ENCODE results near the gene TMEM223. TPM values are rescaled to one million over a fixed set of nuclear protein-coding genes. Genes with fewer than 3 reads are reported as not detected.

TMEM223 gene
- total RNA-seq, 1 experiment from 2014 or later: 22.2 TPM

- Histone ChIP-seq H3K4me1 (ENCODE audit: insufficient read depth, low read length) (no peaks in the 10 kb centered on the region), H3K23me2 (ENCODE audit: insufficient read length, low read depth, low read length, poor library complexity, severe bottlenecking) (peaks cover 4% of the 10 kb centered on the region), H3K27ac (ENCODE audit: insufficient read length, low read depth, low read length) (no peak overlapping the region), H3K27me3 (ENCODE audit: insufficient read depth, low read length) (no peaks in the 10 kb centered on the region), H3K4me2 (ENCODE audit: insufficient read depth, insufficient read length, low read length) (no peak overlapping the region), H2BK15ac (ENCODE audit: low read depth, low read length) (no peak overlapping the region), H3K79me2 (ENCODE audit: insufficient read depth, low read length) (no peaks in the 10 kb centered on the region; the same call in 1 of the 2 replicates), H4K8ac (replicated peaks; ENCODE audit: insufficient read length, low read depth, low read length) (no peak overlapping the region), H3K9ac (ENCODE audit: extremely low read depth, insufficient read length, low read length) (no peak overlapping the region), H4K5ac (ENCODE audit: insufficient read length, low read depth, low read length) (no peak overlapping the region), H2AFZ (ENCODE audit: low read length) (no peak overlapping the region), H3K79me1 (ENCODE audit: insufficient read depth, low read depth, low read length, poor library complexity, severe bottlenecking) (no peaks in the 10 kb centered on the region), H2BK5ac (ENCODE audit: insufficient read length, low read length) (no peak overlapping the region), H4K20me1 (ENCODE audit: control insufficient read depth, insufficient read depth, insufficient read length) (no peaks in the 10 kb centered on the region), H3K9me3 (ENCODE audit: control insufficient read depth, low read depth, low read length) (no peaks in the 10 kb centered on the region), H4K91ac (ENCODE audit: insufficient read length, low read depth, low read length) (no peak overlapping the region), H3K18ac (ENCODE audit: insufficient read length, low read depth, low read length) (no peak overlapping the region), H2BK20ac (ENCODE audit: low read depth, low read length, poor library complexity, severe bottlenecking) (no peak overlapping the region), H3T11ph (ENCODE audit: low read length) (no peak overlapping the region), H2AK5ac (ENCODE audit: insufficient read length, low read length) (no peak overlapping the region), H3K14ac (ENCODE audit: insufficient read depth, low read length) (no peak overlapping the region), H3K4ac (ENCODE audit: low read depth, low read length) (no peak overlapping the region), H3K23ac (ENCODE audit: insufficient read length, low read depth, low read length) (no peak overlapping the region), H2BK120ac (ENCODE audit: low read depth, low read length, poor library complexity, severe bottlenecking) (no peak overlapping the region), H3K56ac (ENCODE audit: insufficient read length, low read depth, low read length) (no peak overlapping the region), H2BK12ac (ENCODE audit: insufficient read length, low read depth, low read length) (no peak overlapping the region)
- TF ChIP-seq, protein P1, sequence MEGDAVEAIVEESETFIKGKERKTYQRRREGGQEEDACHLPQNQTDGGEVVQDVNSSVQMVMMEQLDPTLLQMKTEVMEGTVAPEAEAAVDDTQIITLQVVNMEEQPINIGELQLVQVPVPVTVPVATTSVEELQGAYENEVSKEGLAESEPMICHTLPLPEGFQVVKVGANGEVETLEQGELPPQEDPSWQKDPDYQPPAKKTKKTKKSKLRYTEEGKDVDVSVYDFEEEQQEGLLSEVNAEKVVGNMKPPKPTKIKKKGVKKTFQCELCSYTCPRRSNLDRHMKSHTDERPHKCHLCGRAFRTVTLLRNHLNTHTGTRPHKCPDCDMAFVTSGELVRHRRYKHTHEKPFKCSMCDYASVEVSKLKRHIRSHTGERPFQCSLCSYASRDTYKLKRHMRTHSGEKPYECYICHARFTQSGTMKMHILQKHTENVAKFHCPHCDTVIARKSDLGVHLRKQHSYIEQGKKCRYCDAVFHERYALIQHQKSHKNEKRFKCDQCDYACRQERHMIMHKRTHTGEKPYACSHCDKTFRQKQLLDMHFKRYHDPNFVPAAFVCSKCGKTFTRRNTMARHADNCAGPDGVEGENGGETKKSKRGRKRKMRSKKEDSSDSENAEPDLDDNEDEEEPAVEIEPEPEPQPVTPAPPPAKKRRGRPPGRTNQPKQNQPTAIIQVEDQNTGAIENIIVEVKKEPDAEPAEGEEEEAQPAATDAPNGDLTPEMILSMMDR (conservative IDR thresholded peaks at IDR 0.05): no peak
- no peak for DNase-seq
- no peak overlapping the region; a peak in 2 of 7 replicates for H3K27ac Mint-ChIP-seq
- no CpG with 5 or more reads among the region's 8 CpGs for WGBS (ENCODE audit: extremely low coverage, insufficient read length, low lambda C conversion rate)
- no peaks in the 10 kb centered on the region; the same call in 1 of the 2 replicates for H3K27me3 Mint-ChIP-seq (ENCODE audit: low read depth)
- peaks cover 16 to 20% of the 10 kb centered on the region in 2 experiments for H3K4me1 Mint-ChIP-seq
- peak overlapping the region in 1 of 2 experiments; percentile 23; a peak in 1 of 5 replicates for H3K4me3 Mint-ChIP-seq
- H3K36me3 Mint-ChIP-seq (ENCODE audit: insufficient read depth in 1 of 3, low read depth in 3 of 3): peaks cover 57 to 92% (median 74%) of the 10 kb centered on the region in 3 experiments
- no peaks in the 10 kb centered on the region; a peak in 1 of 5 replicates for H3K9me3 Mint-ChIP-seq
Observed at GRCh38 chr11:62794201-62794775, 2.5 kb upstream of the TMEM223 start.

All from H9 (cell line).